Activated T-cell treated with anti-CD3 and anti-CD28 coated beads for 1 hour (primary cell): ENCODE data around the gene TGM1.

Experiments
- DNase-seq: peaks from one replicate; pipeline ENCODE4 v3.0.0-alpha.2; 2020; ENCODE audit warnings: low read depth

The TGM1 gene

DNA sequence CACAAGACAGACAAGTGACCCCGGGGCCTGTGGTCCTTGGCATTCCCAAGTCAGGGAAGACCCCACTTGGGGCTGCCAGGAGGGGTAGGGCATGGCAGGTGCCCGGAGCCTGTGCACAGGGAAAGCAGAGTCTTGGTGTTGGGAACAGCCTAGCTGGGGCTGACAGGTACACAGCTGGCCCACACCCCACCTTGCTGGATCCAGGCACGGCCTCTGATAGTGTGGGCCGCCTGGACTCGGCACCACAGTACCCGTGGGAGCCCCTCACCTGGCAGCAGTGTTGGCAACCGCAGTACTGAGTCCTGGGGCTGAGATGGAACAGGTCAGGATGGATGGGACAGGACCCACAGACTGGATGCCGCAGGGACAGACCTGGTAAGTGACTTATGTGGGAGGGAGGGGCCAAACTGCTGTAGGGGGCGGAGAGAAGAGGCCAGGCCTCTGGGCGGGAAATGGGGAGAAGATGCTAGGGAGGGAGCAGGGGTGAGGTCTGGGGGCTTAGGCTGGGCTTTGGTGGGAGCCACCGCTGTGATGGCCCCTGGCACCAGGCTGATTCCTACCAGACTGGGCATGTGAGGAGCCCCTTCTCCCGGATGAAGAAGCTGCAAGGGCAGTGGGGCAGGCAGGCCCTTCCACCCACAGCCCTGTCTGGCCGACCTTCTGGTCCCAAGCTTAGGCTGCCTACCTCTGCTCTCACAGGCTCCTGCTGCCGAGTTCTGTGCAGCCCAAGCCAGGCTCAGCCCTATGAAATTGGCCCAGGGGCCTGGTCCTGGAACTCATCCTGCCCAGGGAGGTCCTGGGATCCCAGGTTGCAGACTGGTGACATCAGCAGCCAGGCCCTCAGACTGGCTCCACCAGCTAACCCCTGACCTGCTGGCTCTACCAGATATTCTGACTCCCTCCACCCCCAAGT lies at the start of gene TGM1:
TSS of gene TGM1 (minus strand) at position 357 of the 913 bp plus-strand sequence. CDS start 825 bp downstream, outside the sequence.
- DNase-seq = no peak

DNA sequence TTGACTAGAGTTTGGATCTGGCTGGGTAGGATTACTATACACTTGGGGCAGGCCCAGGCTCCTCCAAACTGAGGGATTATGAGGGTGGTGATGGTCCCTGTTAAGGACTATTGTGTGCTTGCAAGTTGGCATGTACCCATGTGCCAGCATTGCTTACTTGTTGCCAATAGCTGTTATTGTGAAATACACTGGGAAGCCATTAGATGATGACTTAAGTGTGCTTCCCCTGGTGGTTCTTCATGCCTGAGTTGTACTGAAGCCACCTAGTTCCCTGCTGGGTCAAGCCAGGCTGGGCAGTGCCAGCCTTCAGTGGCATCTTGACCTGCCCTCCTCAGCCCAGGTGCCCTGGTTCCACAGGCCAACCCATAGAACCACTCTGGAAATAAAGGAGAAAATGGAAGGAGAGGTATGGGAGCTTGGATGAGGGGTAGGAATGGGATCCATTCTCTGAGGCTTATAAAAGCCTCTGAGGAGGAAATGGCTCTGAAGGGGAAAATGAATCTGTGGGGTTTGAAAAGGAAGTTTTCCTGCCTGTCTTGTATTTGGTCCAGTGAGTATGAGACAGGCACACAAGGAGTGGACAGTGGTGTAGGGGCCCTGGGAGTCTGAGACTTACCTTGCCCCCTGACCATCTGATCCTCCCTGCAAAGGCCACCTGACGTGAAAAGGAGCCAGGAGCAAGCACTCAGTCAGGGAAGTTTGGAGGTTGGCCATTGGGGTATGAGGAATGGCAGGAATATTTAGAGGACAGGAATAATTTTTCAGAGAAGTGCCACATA lies 49.0 kb upstream of the TGM1 start:
- DNase-seq = no peak

DNA sequence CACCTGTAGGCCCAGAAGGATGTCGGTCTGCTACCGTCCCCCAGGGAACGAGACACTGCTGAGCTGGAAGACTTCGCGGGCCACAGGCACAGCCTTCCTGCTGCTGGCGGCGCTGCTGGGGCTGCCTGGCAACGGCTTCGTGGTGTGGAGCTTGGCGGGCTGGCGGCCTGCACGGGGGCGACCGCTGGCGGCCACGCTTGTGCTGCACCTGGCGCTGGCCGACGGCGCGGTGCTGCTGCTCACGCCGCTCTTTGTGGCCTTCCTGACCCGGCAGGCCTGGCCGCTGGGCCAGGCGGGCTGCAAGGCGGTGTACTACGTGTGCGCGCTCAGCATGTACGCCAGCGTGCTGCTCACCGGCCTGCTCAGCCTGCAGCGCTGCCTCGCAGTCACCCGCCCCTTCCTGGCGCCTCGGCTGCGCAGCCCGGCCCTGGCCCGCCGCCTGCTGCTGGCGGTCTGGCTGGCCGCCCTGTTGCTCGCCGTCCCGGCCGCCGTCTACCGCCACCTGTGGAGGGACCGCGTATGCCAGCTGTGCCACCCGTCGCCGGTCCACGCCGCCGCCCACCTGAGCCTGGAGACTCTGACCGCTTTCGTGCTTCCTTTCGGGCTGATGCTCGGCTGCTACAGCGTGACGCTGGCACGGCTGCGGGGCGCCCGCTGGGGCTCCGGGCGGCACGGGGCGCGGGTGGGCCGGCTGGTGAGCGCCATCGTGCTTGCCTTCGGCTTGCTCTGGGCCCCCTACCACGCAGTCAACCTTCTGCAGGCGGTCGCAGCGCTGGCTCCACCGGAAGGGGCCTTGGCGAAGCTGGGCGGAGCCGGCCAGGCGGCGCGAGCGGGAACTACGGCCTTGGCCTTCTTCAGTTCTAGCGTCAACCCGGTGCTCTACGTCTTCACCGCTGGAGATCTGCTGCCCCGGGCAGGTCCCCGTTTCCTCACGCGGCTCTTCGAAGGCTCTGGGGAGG lies 47.9 kb upstream of the TGM1 start, which contains the start of gene LTB4R:
TSS of gene LTB4R (plus strand) at position 857 of the 959 bp plus-strand sequence. CDS start 4,150 bp downstream, outside the sequence.
- peak; percentile 41 for DNase-seq

DNA sequence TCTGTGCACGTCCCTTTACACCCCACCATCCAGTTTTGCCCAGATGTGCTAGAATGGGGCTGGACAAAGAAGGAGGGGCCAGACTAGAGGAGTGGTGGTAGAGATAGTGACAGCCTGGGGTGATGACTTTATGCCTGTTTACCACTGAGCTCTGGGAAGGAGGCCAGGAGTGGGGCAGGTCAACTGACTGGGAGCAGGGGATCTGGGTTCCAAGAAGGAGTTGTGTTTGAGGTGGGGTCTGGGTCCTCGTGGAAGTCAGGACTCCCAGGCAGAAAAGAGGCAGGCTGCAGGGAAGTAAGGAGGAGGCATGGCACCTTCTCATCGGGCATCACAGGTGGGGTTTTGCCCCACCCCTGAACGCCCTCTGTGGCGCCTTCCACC lies 47.3 kb upstream of the TGM1 start:
- DNase-seq = no peak

DNA sequence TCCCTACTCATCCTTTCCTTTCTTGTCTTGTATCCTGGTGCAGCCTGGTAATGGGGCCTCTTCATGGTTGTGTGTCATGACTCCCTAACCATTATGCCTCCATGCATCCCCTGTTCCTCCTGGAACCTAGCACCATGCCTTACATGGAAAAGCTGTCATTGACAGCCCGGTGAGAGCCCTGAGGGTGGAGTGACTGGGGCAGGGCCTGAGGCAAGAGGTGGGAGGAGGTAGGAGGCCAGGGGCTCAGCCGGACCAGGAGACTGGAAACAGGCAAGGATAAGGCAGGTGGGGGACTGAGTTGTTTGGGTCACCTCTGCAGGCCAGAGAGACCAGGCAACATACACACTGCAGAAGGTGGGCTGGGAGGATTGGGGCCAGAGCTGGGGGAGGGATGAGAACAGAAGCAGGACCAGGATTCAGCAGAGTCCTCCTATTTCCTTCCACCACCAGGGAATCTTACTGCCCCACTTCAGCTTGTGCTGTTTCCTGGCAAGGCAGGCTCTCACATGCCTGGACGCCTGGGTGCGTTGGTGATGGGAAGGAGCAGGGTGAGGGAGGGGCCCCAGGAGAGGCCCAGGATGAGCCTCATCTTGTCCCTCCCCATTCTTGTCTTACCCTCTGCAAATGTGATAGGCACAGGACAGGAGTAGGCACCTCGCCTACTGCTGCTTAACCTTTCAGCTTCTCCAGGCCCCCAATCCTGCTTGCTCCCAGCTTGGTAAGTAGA lies 46.7 kb upstream of the TGM1 start, which contains the start of gene LTB4R2:
TSS of gene LTB4R2 (plus strand) at position 603 of the 727 bp plus-strand sequence. CDS start 525 bp downstream, outside the sequence.
- no peak for DNase-seq

DNA sequence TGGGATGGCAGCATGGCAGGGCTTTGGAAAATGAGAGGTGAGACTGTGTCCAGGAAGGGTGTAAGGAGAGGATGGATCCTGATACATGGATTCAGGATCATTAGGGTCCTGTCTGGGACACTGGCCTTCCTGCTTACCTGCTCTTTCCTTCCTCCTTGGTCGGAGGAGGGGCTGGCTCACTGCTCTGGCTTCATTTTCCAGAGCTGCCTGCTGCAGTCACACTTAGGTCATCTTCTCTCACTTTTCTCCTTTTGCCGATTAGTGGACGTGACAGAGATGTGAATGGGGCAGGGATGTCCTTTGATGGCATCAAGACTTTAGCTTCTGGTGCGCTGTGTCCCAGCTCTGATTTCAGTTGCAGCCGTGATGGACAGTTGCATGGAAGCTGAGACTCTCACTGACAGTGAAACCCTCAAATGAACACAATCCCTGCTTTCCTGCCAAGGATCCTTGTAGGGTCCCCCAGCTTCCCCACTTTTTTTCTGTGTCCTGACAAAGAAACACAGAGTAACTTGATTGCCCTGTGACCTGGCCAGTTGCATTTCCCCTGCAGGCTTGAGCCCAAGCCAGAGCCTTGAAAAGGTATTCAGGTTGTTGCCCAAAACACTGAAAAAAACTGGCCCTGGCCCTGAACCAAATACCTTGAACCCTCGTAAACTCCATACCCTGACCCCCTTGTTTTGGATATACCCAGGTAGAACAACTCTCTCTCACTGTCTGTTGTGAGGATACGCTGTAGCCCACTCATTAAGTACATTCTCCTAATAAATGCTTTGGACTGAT lies 45.6 kb upstream of the TGM1 start:
- no peak for DNase-seq

DNA sequence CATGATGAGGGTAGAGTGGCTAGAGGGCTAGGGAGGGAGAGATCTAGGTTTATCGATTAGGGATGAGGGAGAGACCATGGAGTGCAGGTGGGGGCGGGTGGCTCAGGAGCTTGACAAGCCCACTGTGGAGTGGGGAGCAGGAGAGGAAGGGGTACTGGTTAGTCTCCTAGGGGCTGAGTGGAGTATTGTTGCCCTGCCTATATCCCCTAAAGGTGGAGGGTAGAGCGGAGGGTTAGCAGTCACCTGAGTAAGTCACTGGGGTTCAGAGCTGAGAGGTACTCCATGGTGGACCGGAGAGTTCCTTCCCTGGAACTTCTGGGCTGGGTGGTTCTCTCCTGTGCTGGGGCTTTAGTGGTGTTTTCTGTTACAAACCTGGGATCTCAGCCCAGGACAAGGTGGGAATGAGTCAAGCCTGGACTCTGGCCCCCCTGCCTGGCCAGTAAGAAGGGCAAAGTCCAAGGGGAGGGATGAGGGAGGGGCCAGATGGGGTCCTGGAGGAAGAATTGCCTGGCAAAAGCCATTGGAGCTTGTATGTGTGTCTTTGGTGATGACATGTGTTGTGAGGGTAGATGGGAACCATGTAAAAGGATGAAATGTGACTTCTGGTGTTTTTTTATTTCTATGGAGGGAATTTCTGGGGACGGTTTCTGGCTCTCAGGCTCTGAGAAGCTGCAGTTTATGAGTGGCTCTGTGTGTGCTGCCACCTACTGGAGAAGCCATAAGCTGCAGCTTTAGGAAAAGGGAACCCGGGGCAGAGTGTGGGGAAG lies 44.8 kb upstream of the TGM1 start, which contains the start of gene CIDEB:
TSS of gene CIDEB (minus strand) at position 403 of the 767 bp plus-strand sequence. CDS start at position 284, 119 bp downstream.
- DNase-seq = peak; percentile 53

DNA sequence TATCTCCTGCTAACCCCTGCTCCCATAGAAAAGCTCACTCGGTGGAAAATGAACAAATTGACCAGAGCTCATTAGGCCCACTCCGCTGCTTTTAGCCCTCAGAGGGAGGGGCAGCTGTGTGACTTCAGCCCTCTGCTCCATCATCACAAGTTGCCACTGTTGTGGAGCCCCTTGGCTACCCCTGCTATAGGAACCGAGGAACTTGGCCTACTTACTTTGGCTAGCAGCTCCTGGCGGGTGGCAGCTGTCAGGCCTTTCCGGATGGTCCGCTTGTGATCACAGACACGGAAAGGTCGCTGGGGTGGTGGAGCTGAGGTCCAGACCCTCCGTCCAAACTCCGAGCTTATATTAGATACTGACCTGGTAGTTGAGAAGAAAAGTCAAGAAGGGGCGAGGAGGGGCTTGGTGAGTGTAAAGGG lies 44.2 kb upstream of the TGM1 start:
- no peak for DNase-seq

DNA sequence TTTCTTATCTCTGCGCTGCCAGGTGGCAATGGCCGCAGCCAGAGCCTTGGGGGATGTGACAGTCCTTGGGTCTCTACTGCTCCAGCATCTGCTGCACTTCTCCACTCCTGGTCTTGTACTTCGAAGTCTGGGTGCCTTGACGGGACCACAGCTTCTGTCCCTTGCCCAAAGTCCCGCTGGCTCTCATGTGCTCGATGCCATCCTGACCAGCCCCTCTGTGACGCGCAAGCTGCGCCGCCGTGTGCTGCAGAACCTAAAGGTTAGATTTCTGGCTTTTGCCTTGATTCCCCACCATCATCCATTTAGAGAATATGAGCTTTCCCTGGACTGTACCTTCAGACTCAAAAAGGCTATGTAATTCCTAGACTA lies 41.0 kb upstream of the TGM1 start:
- DNase-seq = no peak

DNA sequence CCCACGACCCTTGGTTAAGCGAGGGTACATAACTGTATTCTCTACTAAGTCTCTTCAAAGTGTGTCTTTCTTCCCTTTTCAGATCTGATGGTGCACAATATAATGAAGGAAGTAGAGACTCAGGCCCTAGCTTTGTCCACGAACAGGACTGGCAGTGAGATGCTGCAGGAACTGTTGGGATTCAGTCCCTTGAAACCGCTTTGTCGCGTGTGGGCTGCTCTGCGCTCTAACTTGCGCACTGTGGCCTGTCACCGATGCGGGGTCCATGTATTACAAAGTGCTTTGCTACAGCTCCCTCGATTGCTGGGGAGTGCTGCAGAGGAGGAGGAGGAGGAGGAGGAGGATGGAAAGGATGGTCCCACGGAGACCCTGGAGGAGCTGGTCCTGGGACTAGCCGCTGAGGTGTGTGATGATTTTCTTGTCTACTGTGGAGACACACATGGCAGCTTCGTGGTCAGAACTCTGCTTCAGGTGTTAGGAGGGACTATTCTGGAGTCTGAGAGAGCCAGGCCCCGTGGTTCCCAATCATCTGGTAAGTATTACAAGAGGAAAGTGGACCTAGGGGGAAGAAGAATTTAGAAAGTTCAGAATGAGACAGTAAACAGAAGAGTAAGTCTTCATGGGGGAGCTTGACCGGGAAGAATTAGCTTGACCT lies 37.5 kb upstream of the TGM1 start:
- DNase-seq = no peak

DNA sequence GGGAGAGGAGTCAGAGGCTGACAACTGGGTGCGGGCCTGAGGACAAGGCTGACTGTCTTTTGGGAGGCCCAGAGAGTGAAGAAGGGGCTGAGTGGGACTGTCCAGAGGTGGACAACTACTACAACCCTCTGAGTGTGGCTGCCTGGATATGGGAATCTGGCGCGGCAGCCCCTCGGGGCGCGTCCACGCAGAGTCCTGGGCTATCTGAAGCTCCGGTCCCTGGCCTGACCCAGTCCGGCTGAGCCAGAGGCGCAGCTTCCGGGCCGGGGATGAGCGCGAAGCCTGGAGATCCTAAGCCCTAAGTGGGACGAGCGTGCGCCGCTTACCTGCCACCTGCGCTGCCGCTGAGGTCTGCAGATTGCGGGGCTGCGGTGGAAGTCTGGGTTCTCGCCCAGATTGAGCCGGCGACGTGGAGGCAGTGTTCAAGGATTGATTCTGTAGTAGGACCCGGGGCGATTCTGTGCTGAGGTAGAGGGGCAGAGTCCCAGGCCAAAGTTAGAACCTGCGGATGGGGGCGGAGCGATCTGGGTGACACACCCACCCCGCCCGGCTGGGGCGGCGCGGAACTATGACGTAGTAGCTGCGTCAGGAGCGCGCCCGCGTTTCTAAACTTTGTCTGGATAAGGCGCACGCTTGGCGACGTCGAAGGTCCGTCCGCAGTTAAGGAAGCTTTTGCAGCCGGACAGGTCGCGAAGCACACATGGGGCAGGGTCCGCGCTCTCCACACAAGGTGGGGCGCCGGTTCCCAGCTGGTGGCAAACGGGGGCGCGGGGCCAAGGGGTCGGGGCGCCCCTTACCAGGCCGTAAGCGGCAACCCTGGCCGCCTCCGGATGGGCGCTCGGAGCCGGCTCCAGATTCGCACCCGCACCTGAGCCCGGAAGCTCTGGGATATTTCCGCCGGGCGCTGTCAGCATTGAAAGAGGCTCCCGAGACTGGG lies 36.5 kb upstream of the TGM1 start, which contains the start of the genes DHRS1 and NOP9:
TSS of gene DHRS1 (minus strand) at position 526 of the 937 bp plus-strand sequence. CDS start 674 bp downstream, outside the sequence.
TSS of gene NOP9 (plus strand) at position 596 of the 937 bp plus-strand sequence. CDS start at position 701, 105 bp downstream.
- DNase-seq = peak; percentile 93

DNA sequence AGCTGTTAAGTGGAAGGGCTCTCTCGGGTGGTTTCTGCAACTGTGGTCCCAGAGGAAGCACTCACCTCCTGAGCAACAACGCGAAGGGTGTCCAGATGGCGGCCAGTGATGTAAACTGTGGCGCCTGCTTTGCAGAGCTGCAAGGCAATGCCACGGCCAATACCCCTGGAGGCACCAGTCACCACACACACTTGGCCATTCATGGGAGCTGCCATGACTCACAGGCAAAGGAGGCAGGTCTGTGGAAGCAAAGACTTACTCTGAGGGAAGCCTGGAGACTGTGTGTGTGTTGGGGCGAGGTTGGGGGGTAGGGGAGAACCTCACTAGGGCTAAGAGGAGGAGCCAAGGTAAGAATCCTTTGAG lies 35.9 kb upstream of the TGM1 start:
- no peak for DNase-seq

DNA sequence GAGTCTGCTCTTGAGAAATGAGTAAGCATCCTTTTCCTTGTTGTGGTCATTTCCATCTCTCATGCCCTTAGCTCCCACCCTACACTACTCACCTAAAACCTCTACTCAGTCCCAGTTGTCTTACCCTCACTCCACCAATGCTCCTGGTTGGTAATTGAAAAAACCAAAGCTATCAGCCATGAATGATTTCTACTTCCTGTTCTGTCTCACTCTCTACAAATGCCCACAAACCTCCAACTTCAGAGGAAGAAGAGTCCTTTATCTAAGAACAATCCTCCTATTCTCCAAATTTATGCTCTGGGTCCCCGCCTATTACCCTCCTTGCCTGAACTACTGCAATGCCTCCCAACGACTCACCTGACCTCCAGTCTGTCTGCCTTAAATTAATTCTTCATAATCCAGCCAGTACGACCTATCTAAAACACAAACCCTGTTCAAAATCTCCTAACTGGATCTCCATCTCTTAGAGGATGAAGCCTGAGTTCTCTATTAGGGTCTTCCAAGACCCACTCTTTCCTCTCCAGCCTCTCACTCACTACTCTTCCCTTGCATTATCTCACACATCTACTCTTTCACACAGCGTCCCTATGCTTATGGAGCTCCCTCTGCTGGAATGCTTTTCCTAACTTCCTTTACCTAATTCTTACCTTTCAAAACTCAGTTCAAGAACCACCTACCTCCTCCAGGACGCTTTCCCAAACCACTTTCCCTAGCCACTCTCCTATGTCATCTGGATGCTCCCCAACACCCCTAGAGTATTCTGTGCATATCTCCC lies 34.4 kb upstream of the TGM1 start:
- no peak for DNase-seq

DNA sequence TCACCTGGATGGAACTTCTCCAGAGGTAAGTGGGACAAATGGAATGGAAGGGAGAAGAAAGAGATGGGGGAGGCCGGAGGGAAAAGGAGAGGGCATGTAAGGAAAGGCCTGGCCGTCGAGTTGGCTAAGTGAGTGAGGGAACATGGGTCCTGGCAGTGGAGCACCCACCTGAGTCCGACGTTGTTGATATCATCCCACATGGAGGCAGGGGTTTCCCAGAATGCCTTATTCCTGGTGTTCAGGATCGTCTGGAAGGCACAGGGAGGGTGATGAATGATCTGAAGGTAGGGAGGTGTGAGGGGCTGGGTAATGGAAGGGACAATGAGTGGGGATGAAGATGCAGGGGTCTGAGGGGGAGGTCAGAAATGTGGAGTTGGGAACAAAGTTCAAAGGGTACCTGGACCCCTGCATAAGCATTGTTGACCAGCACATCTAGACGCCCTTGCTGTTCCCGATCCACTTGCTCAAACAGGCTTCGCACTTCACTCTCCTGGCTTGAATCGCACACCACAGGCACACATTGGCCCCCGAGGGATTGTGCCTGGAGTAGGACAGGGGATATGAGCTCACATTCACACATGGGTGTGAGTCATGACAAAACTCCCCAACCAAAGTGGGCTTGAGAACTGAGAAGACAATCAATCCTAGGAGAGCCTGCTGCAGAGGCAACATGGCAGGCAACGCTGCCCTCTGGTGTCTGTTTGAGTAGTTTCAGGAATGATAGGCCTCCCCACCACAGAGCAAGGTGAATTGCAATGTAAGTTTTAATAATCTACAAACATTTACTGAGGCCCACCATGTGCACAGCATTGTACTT lies 33.6 kb upstream of the TGM1 start:
- DNase-seq = peak; percentile 52

DNA sequence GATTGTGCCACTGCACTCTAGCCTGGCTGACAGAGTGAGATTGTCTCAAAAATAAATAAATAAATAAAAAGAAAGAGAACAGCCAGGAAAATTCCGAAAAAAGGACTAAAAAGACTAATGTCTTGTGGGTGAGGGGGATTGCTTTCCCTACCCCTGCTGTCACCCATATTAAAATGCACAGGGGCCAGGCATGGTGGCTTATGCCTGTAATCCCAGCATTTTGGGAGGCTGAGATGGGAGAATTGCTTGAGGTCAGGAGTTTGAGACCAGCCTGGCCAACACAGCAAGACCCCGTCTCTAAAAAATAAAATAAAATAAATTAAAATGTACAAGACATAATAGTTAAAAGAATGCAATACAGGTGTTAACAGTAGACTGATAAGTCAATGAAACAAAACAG lies 30.5 kb upstream of the TGM1 start:
- DNase-seq = no peak
